H1 (cell line): ENCODE measurements around the gene CCDC24. TPM values are rescaled to one million over a fixed set of nuclear protein-coding genes. Genes with fewer than 3 reads are reported as not detected.

Experiments
- CTCF ChIA-PET: fragments of 300-600 bp; sonication (Branson Sonifier 250); formaldehyde crosslinking; loops from one replicate; lab custom pipeline; 2021; ENCODE audit not compliant: partially characterized antibody; lab: Charles Lee
- POLR2A ChIA-PET: fragments of 300-600 bp; sonication (Branson Sonifier 250); formaldehyde crosslinking; loops from one replicate; lab custom pipeline; 2021; ENCODE audit warnings: inconsistent platforms; ENCODE audit not compliant: partially characterized antibody; lab: Charles Lee
- DNase-seq, 2 experiments: peaks; one replicate each; pipeline versions ENCODE4 v3.0.0 to v3.0.0-alpha.2; 2010 to 2022; ENCODE audit warnings: low spot score in 2 of 2, low read depth in 1 of 2, mixed read lengths in 1 of 2
- FAIRE-seq: peaks from 2 replicates; lab custom pipeline; 2011; peaks lifted over from hg19 to GRCh38; lab: Jason Lieb, UNC
- H2AFZ ChIP-seq: 2 replicates; pipeline ENCODE4 v1.8.1; 2012; ENCODE audit warnings: low read length, inconsistent platforms
- H2AK5ac ChIP-seq: 2 replicates; pipeline ENCODE4 v1.6.1; 2013; ENCODE audit warnings: low read depth, low read length
- H2BK120ac ChIP-seq: replicated peaks from 2 replicates; pipeline ENCODE3; 2013; ENCODE audit warnings: low read depth, low read length, inconsistent platforms
- H2BK12ac ChIP-seq: 2 replicates; pipeline ENCODE4 v1.6.1; 2013; ENCODE audit warnings: low read depth, low read length
- H2BK15ac ChIP-seq: 2 replicates; pipeline ENCODE4 v1.6.1; 2013; ENCODE audit warnings: low read length
- H2BK20ac ChIP-seq: 2 replicates; pipeline ENCODE4 v1.6.1; 2013; ENCODE audit warnings: low read length
- H2BK5ac ChIP-seq: 2 replicates; pipeline ENCODE4 v1.6.1; 2013; ENCODE audit warnings: low read depth, low read length
- H3K14ac ChIP-seq: 2 replicates; pipeline ENCODE4 v1.6.1; 2013; ENCODE audit warnings: inconsistent platforms; ENCODE audit not compliant: insufficient read length
- H3K18ac ChIP-seq: 2 replicates; pipeline ENCODE4 v1.6.1; 2013; ENCODE audit warnings: low read length; ENCODE audit errors: extremely low read depth
- H3K23ac ChIP-seq: 2 replicates; pipeline ENCODE4 v1.6.1; 2013; ENCODE audit warnings: inconsistent platforms; ENCODE audit not compliant: insufficient read length
- H3K23me2 ChIP-seq: 2 replicates; pipeline ENCODE4 v1.6.1; 2013; ENCODE audit warnings: low read depth, low read length
- H3K27ac ChIP-seq: 2 replicates; pipeline ENCODE4 v1.6.1; 2011; ENCODE audit warnings: low read depth, low read length, inconsistent platforms
- H3K27me3 ChIP-seq, 4 experiments: replicated peaks in 1 of 4; 1 replicate in 1 of 4; 2 replicates in 3 of 4; pipeline versions ENCODE4 v1.6.1 to v1.8.1; 2011 to 2013; ENCODE audit warnings: low read length in 3 of 4, mild to moderate bottlenecking in 3 of 4, inconsistent platforms in 2 of 4, mixed read lengths in 2 of 4, moderate library complexity in 1 of 4; ENCODE audit not compliant: control insufficient read depth in 3 of 4, insufficient read depth in 3 of 4; ENCODE audit errors: extremely low read depth in 1 of 4
- H3K36me3 ChIP-seq, 4 experiments: 2 replicates each; pipeline versions ENCODE4 v1.6.1 to v1.8.1; 2011 to 2013; ENCODE audit warnings: mild to moderate bottlenecking in 4 of 4, low read length in 3 of 4, moderate library complexity in 2 of 4, control low read depth in 1 of 4, inconsistent platforms in 1 of 4; ENCODE audit not compliant: insufficient read depth in 4 of 4, control insufficient read depth in 2 of 4
- H3K4ac ChIP-seq: replicated peaks from 2 replicates; pipeline ENCODE3; 2013; ENCODE audit warnings: low read length, low read depth, mixed read lengths, inconsistent platforms; ENCODE audit not compliant: insufficient read length
- H3K4me1 ChIP-seq, 4 experiments: replicated peaks in 1 of 4; 1 replicate in 1 of 4; 2 replicates in 3 of 4; pipeline versions ENCODE4 v1.6.1 to v1.8.1; 2011 to 2013; ENCODE audit warnings: low read length in 3 of 4, inconsistent platforms in 2 of 4, mixed read lengths in 1 of 4; ENCODE audit not compliant: insufficient read depth in 4 of 4, control insufficient read depth in 3 of 4
- H3K4me2 ChIP-seq, 2 experiments: 2 replicates each; pipeline versions ENCODE4 v1.6.1 to v1.8.1; 2011 to 2013; ENCODE audit warnings: low read depth in 2 of 2, low read length in 2 of 2, control low read depth in 1 of 2, inconsistent platforms in 1 of 2, mild to moderate bottlenecking in 1 of 2; ENCODE audit not compliant: insufficient read depth in 1 of 2
- H3K4me3 ChIP-seq, 4 experiments: fragments of 200-600, 300-600 bp in 1 of 4; sonication (generic), shearing (Covaris generic), sonication (Bioruptor Twin) in 1 of 4; 2 replicates each; pipeline versions ENCODE4 v1.5.1 to v1.8.1; 2011 to 2016; ENCODE audit warnings: low read length in 4 of 4, low read depth in 3 of 4, control low read depth in 2 of 4, inconsistent platforms in 2 of 4, mild to moderate bottlenecking in 2 of 4, mixed read lengths in 1 of 4, moderate library complexity in 1 of 4; ENCODE audit not compliant: insufficient read depth in 2 of 4; ENCODE audit errors: extremely low read depth in 1 of 4
- H3K56ac ChIP-seq: replicated peaks from 2 replicates; pipeline ENCODE3; 2013; ENCODE audit warnings: low read depth, mild to moderate bottlenecking, mixed read lengths, low read length, inconsistent platforms; ENCODE audit not compliant: insufficient read length
- H3K79me1 ChIP-seq: 2 replicates; pipeline ENCODE4 v1.6.1; 2013; ENCODE audit warnings: low read depth, low read length, control low read depth
- H3K79me2 ChIP-seq, 2 experiments: 2 replicates each; pipeline versions ENCODE4 v1.6.1 to v1.8.1; 2012 to 2013; ENCODE audit warnings: low read length in 2 of 2, mild to moderate bottlenecking in 2 of 2, inconsistent platforms in 1 of 2; ENCODE audit not compliant: insufficient read depth in 2 of 2, control insufficient read depth in 1 of 2
- H3K9ac ChIP-seq, 4 experiments: replicated peaks in 1 of 4; 1 replicate in 1 of 4; 2 replicates in 3 of 4; pipeline versions ENCODE4 v1.6.1 to v1.8.1; 2011 to 2013; ENCODE audit warnings: low read depth in 3 of 4, low read length in 3 of 4, control low read depth in 2 of 4, mild to moderate bottlenecking in 2 of 4, moderate library complexity in 2 of 4, inconsistent platforms in 1 of 4; ENCODE audit errors: extremely low read depth in 1 of 4
- H3K9me3 ChIP-seq, 2 experiments: 2 replicates each; pipeline versions ENCODE4 v1.6.1 to v1.8.1; 2012 to 2013; ENCODE audit warnings: mild to moderate bottlenecking in 2 of 2, moderate library complexity in 2 of 2, control low read depth in 1 of 2, inconsistent platforms in 1 of 2, low read depth in 1 of 2, low read length in 1 of 2, mixed read lengths in 1 of 2; ENCODE audit not compliant: insufficient read depth in 2 of 2
- H4K20me1 ChIP-seq, 2 experiments: replicated peaks in 1 of 2; 2 replicates each; pipeline versions ENCODE3 to v1.8.1; 2011 to 2013; ENCODE audit warnings: inconsistent platforms in 2 of 2, low read length in 2 of 2, mild to moderate bottlenecking in 1 of 2; ENCODE audit not compliant: insufficient read depth in 2 of 2, control insufficient read depth in 1 of 2
- H4K5ac ChIP-seq: 2 replicates; pipeline ENCODE4 v1.6.1; 2013; ENCODE audit warnings: low read length, low read depth, mixed read lengths, inconsistent platforms; ENCODE audit not compliant: insufficient read length
- H4K8ac ChIP-seq: 2 replicates; pipeline ENCODE4 v1.8.0; 2013; ENCODE audit warnings: mild to moderate bottlenecking, moderate library complexity, low read length, inconsistent platforms; ENCODE audit not compliant: insufficient read depth; ENCODE audit errors: extremely low read depth
- H4K91ac ChIP-seq: replicated peaks from 2 replicates; pipeline ENCODE3; 2013; ENCODE audit warnings: low read length, mixed read lengths, inconsistent platforms; ENCODE audit not compliant: insufficient read length
- BCL11A ChIP-seq, 2 experiments: IDR thresholded peaks; one replicate each; pipeline ENCODE4 v1.6.1; 2011; ENCODE audit warnings: low read depth in 2 of 2, low read length in 2 of 2, mild to moderate bottlenecking in 2 of 2
- CBX5 ChIP-seq: fragments of 300-800, 300-1000 bp; sonication (generic); IDR thresholded peaks from 2 replicates; pipeline ENCODE4 v1.7.1; 2016; ENCODE audit warnings: antibody characterized with exemption, low read length, low read depth
- CHD1 ChIP-seq: IDR thresholded peaks from 2 replicates; pipeline ENCODE4 v1.6.1; 2012; ENCODE audit warnings: low read depth, low read length, improper control_type of control experiment
- EP300 ChIP-seq, 2 experiments: IDR thresholded peaks; 1 replicate in 1 of 2; 2 replicates in 1 of 2; pipeline ENCODE4 v1.6.1; 2011 to 2012; ENCODE audit warnings: low read depth in 2 of 2, low read length in 2 of 2, mild to moderate bottlenecking in 2 of 2, borderline replicate concordance in 1 of 2, inconsistent platforms in 1 of 2, moderate library complexity in 1 of 2
- KDM1A ChIP-seq: fragments of 200-600, 300-600 bp; sonication (generic); IDR thresholded peaks from 2 replicates; pipeline ENCODE4 v1.7.1; 2016; ENCODE audit warnings: mild to moderate bottlenecking, low read length, borderline replicate concordance
- KDM5A ChIP-seq: fragments of 200-600 bp; IDR thresholded peaks from 2 replicates; pipeline ENCODE4 v1.7.1; 2012; ENCODE audit warnings: mild to moderate bottlenecking, low read length, inconsistent platforms, mixed read lengths
- SRF ChIP-seq: IDR thresholded peaks from 2 replicates; pipeline ENCODE4 v1.6.1; 2011; ENCODE audit warnings: mild to moderate bottlenecking, low read depth, low read length, moderate library complexity
- TAF7 ChIP-seq: optimal IDR thresholded peaks from 2 replicates; pipeline ENCODE3; 2011; ENCODE audit warnings: low read depth, mild to moderate bottlenecking, inconsistent platforms, low read length, moderate library complexity, borderline replicate concordance
- WGBS, 2 experiments: shearing (Covaris generic) in 1 of 2; methylation state at CpG; one replicate each; pipeline versions ENCODE4 v1.1.6 to v1.1.7; 2013 to 2015; ENCODE audit warnings: low lambda C conversion rate in 2 of 2, mixed read lengths in 2 of 2, inconsistent platforms in 1 of 2, low coverage in 1 of 2, missing lambda C conversion rate in 1 of 2; ENCODE audit not compliant: insufficient replicate concordance in 2 of 2, insufficient coverage in 1 of 2, insufficient read length in 1 of 2; ENCODE audit errors: extremely low coverage in 1 of 2, missing lambda C conversion rate in 1 of 2; 5-methylcytosine and 5-hydroxymethylcytosine counted together
- polyA plus RNA-seq, 7 experiments: library from polyadenylated mRNA; depleted of rRNA in 3 of 7; stranded (reverse) in 5 of 7; unstranded in 2 of 7; fragments of >200 nt in 5 of 7; fragments of 200-250 nt in 2 of 7; gene quantifications; 1 replicate in 5 of 7; 2 replicates in 1 of 7; 4 replicates in 1 of 7; pipeline versions ENCODE4 v1.2.1 to v1.2.3, GENCODE V29; 2011 to 2013; ENCODE audit warnings: missing spikeins in 2 of 7, mixed read lengths in 2 of 7
- total RNA-seq: library from RNA; stranded (reverse); fragmentation: NEBNext Ultra II Directional; extraction: Animal tissue kit (Norgen Biotek cat#: 25700); gene quantifications from 2 replicates; pipeline ENCODE4 v1.2.1, GENCODE V29; 2021

Gene CCDC24
- total and polyA plus RNA-seq, 2 of the 8 experiments (the other 6 are each of a cell fraction or from before 2014, with no cell fraction given) = 11.2 to 11.4 TPM

GRCh38 chr1:43944860-43945259, 46.5 kb upstream of the CCDC24 start:
- H3K4ac ChIP-seq = no peak overlapping the region
- H3K18ac ChIP-seq = no peak overlapping the region
- DNase-seq (no peak), FAIRE-seq (no peak)
- H3K4me2 ChIP-seq = no peak overlapping the region
- no peak overlapping the region for H2AFZ ChIP-seq
- no peak overlapping the region for H2BK12ac ChIP-seq
- no peak overlapping the region for H3K27ac ChIP-seq
- H4K20me1 ChIP-seq = no peaks in the 10 kb centered on the region
- H2BK15ac ChIP-seq = no peak overlapping the region
- no peak overlapping the region for H3K9ac ChIP-seq
- no peak overlapping the region for H4K91ac ChIP-seq
- H2AK5ac ChIP-seq = no peak overlapping the region
- H3K4me1 ChIP-seq = peaks cover 0 to 17% (median 4%) of the 10 kb centered on the region in 4 experiments; a peak in 5 of 7 replicates
- H4K5ac ChIP-seq = no peak overlapping the region
- H3K23me2 ChIP-seq = peaks cover 3% of the 10 kb centered on the region; the same call in 1 of the 2 replicates
- TF ChIP-seq KDM5A = no peak
- TF ChIP-seq EP300 (IDR thresholded peaks at IDR 0.05; ENCODE audit: borderline replicate concordance in 1 of 2, low read depth in 2 of 2, low read length in 2 of 2) = no peak
- no peak for TF ChIP-seq KDM1A
- TF ChIP-seq CHD1 = no peak
- no peak for TF ChIP-seq CBX5
- no peak for TF ChIP-seq TAF7
- TF ChIP-seq BCL11A (IDR thresholded peaks at IDR 0.05; ENCODE audit: low read depth in 2 of 2, low read length in 2 of 2) = no peak
- TF ChIP-seq SRF = no peak
- ChIA-PET CTCF (interaction anchor here (8.7 to 10.8 kb wide), 3 partner anchors 10 to 178 kb away, joined by 79 to 151 read pairs (median 112); partner anchors contain the start of genes ARTN and DPH2), POLR2A (interaction anchor here (0.9 to 6.8 kb wide), 5 partner anchors 10 to 181 kb away, joined by 3 to 29 read pairs (median 8); partner anchors contain the start of genes DPH2 and SLC6A9)
- H3K27me3 ChIP-seq = no peaks in the 10 kb centered on the region; a peak in 1 of 7 replicates
- H4K8ac ChIP-seq = no peak overlapping the region
- no peak overlapping the region for H3K23ac ChIP-seq
- no peak overlapping the region for H3K4me3 ChIP-seq
- no peaks in the 10 kb centered on the region; a peak in 1 of 8 replicates for H3K36me3 ChIP-seq
- no peaks in the 10 kb centered on the region for H3K79me2 ChIP-seq
- H2BK5ac ChIP-seq = no peak overlapping the region
- WGBS, 2 experiments = 89% methylated on average over 1 of the region's 1 CpG; no CpG with 5 or more reads in 1 of the 2 experiments
- no peak overlapping the region for H3K14ac ChIP-seq
- H3K9me3 ChIP-seq = no peaks in the 10 kb centered on the region
- H3K56ac ChIP-seq = no peak overlapping the region
- no peak overlapping the region for H2BK120ac ChIP-seq
- peaks cover 3% of the 10 kb centered on the region; the same call in 1 of the 2 replicates for H3K79me1 ChIP-seq
- no peak overlapping the region for H2BK20ac ChIP-seq
